K562 (cell line): ENCODE results near the gene SOX6. TPM values are rescaled to one million over a fixed set of nuclear protein-coding genes. Genes with fewer than 3 reads are reported as not detected.

Experiments used
- ATAC-seq: fragments of 200-7000 bp; cut with Tn5 transposase; 3 replicates; pipeline ENCODE4 v1.9.1; 2020; ENCODE audit warnings: moderate library complexity
- BruUV-seq: library from RNA; stranded (reverse); fragments of 400-500 nt; replicated peaks from 2 replicates; lab custom pipeline; 2021; lab: Mats Ljungman, UMichigan
- CTCF ChIA-PET: fragments of 300-600 bp; formaldehyde crosslinking; extraction: SDS; loops from one replicate; lab custom pipeline; 2021; ENCODE audit warnings: low intra/inter-chr PET ratio; lab: Yijun Ruan, JAX
- POLR2A ChIA-PET: fragments of 300-600, 350-650 bp; sonication (Branson Sonifier 250); formaldehyde crosslinking; extraction: SDS; loops from one replicate; lab custom pipeline; 2021; ENCODE audit warnings: antibody characterized with exemption, inconsistent platforms; lab: Yijun Ruan, JAX
- DNase-seq, 4 experiments: peaks; one replicate each; pipeline versions ENCODE4 v3.0.0 to v3.0.0-alpha.2; 2011 to 2018; ENCODE audit warnings: low spot score in 3 of 4, mixed read lengths in 3 of 4; ENCODE audit errors: extremely low read depth in 1 of 4
- FAIRE-seq: peaks from 2 replicates; lab custom pipeline; 2011; peaks lifted over from hg19 to GRCh38; lab: Jason Lieb, UNC
- H2AFZ ChIP-seq: 2 replicates; pipeline ENCODE4 v1.6.0; 2011; ENCODE audit warnings: low read depth, low read length, control low read depth, inconsistent platforms
- H3K27ac ChIP-seq: fragments of 200-600 bp; 3 replicates; pipeline ENCODE4 v1.8.0; 2011; ENCODE audit warnings: low read depth, mild to moderate bottlenecking, control low read depth, inconsistent platforms, low read length, moderate library complexity, mixed read lengths; ENCODE audit errors: extremely low read depth
- H3K27me3 ChIP-seq, 2 experiments: fragments of 300-600 bp in 1 of 2; 2 replicates in 1 of 2; 3 replicates in 1 of 2; pipeline versions ENCODE4 v1.6.0 to v1.8.0; 2011; ENCODE audit warnings: inconsistent platforms in 2 of 2, low read length in 2 of 2, mild to moderate bottlenecking in 1 of 2, mixed read lengths in 1 of 2, moderate library complexity in 1 of 2; ENCODE audit not compliant: control insufficient read depth in 2 of 2, insufficient read depth in 2 of 2
- H3K36me3 ChIP-seq: fragments of 300-600 bp; 3 replicates; pipeline ENCODE4 v1.8.0; 2011; ENCODE audit warnings: mild to moderate bottlenecking, low read length, inconsistent platforms; ENCODE audit not compliant: control insufficient read depth, insufficient read depth
- H3K4me1 ChIP-seq, 2 experiments: fragments of 200-600 bp in 1 of 2; replicated peaks in 1 of 2; 2 replicates in 1 of 2; 3 replicates in 1 of 2; pipeline versions ENCODE4 v1.5.1 to v1.8.0; 2011; ENCODE audit warnings: inconsistent platforms in 2 of 2, low read length in 2 of 2, mild to moderate bottlenecking in 1 of 2, mixed read lengths in 1 of 2, moderate library complexity in 1 of 2; ENCODE audit not compliant: control insufficient read depth in 2 of 2, insufficient read depth in 2 of 2
- H3K4me2 ChIP-seq: 2 replicates; pipeline ENCODE4 v1.6.1; 2011; ENCODE audit warnings: low read length, control low read depth, inconsistent platforms, mixed read lengths; ENCODE audit not compliant: insufficient read depth
- H3K4me3 ChIP-seq: fragments of 200-600 bp; sonication (generic), shearing (Covaris generic); 2 replicates; pipeline ENCODE4 v1.5.1; 2016; ENCODE audit warnings: control low read depth, inconsistent platforms
- H3K79me2 ChIP-seq: fragments of 200-600 bp; 3 replicates; pipeline ENCODE4 v1.8.0; 2011; ENCODE audit warnings: low read length, inconsistent platforms; ENCODE audit not compliant: control insufficient read depth, insufficient read depth
- H3K9ac ChIP-seq, 2 experiments: 2 replicates each; pipeline versions ENCODE4 v1.6.0 to v1.6.1; 2011; ENCODE audit warnings: low read depth in 2 of 2, low read length in 2 of 2, control low read depth in 1 of 2, inconsistent platforms in 1 of 2, mild to moderate bottlenecking in 1 of 2, mixed read lengths in 1 of 2; ENCODE audit not compliant: insufficient read depth in 1 of 2
- H3K9me1 ChIP-seq: one replicate; pipeline ENCODE4 v1.6.0; 2011; ENCODE audit warnings: inconsistent platforms, mild to moderate bottlenecking, low read length, moderate library complexity; ENCODE audit not compliant: control insufficient read depth, insufficient read depth
- H3K9me3 ChIP-seq: replicated peaks from 2 replicates; pipeline ENCODE4 v1.5.1; 2011; ENCODE audit warnings: low read depth, low read length, inconsistent platforms; ENCODE audit not compliant: control insufficient read depth, insufficient read depth
- H4K20me1 ChIP-seq: replicated peaks from 2 replicates; pipeline ENCODE4 v1.6.1; 2011; ENCODE audit warnings: low read length, inconsistent platforms, mixed read lengths; ENCODE audit not compliant: control insufficient read depth, insufficient read depth
- CBX3 ChIP-seq, 2 experiments: IDR thresholded peaks; 1 replicate in 1 of 2; 2 replicates in 1 of 2; pipeline ENCODE4 v1.6.1; 2012; ENCODE audit warnings: inconsistent platforms in 2 of 2, low read length in 2 of 2, borderline replicate concordance in 1 of 2, control low read depth in 1 of 2
- EHMT2 ChIP-seq: fragments of 450-650 bp; IDR thresholded peaks from 2 replicates; pipeline ENCODE4 v1.6.1; 2018; ENCODE audit warnings: antibody characterized with exemption
- MCM2 ChIP-seq: fragments of 450-650 bp; IDR thresholded peaks from 2 replicates; pipeline ENCODE4 v1.6.1; 2017; ENCODE audit warnings: low read depth, mild to moderate bottlenecking
- SPI1 ChIP-seq: IDR thresholded peaks from 2 replicates; pipeline ENCODE4 v1.6.1; 2011; ENCODE audit warnings: low read depth, low read length, control low read depth, borderline replicate concordance
- ZBED1 ChIP-seq: IDR thresholded peaks from 2 replicates; pipeline ENCODE4 v1.6.1; 2014
- ZEB2 ChIP-seq: fragments of 450-650 bp; IDR thresholded peaks from 2 replicates; pipeline ENCODE4 v1.6.1; 2016
- ZNF140 ChIP-seq: fragments of 250-450 bp; sonication (Bioruptor Pico); IDR thresholded peaks from 2 replicates; pipeline ENCODE4 v1.8.0; 2021; ENCODE audit warnings: moderate library complexity, mild to moderate bottlenecking, inconsistent platforms
- ZZZ3 ChIP-seq: fragments of 450-650 bp; IDR thresholded peaks from 2 replicates; pipeline ENCODE4 v1.6.1; 2016; ENCODE audit warnings: antibody characterized with exemption, mild to moderate bottlenecking, moderate library complexity
- WGBS: fragments of 100-300 bp; shearing (Covaris generic); methylation state at CpG from one replicate; pipeline ENCODE4 v1.1.6; 2016; ENCODE audit warnings: low coverage, mixed read lengths; ENCODE audit not compliant: insufficient coverage; ENCODE audit errors: missing lambda C conversion rate; 5-methylcytosine and 5-hydroxymethylcytosine counted together
- in situ Hi-C: fragments of 300-500 bp; cut with MboI; formaldehyde crosslinking; loops from 4 replicates; pipeline ENCODE4 v1.15.0; 2018; ENCODE audit warnings: inconsistent platforms, mixed read lengths
- intact Hi-C: fragments of 100-400 bp; cut with micrococcal nuclease; formaldehyde crosslinking; loops from 2 replicates; pipeline ENCODE4 v1.14.2; 2022
- polyA plus RNA-seq, 8 experiments: library from polyadenylated mRNA; depleted of rRNA in 4 of 8; stranded (reverse) in 5 of 8; unstranded in 3 of 8; fragments of >200 nt; fragmentation: Nextera tagmentation in 2 of 8; fragmentation: Illumina TruSeq in 1 of 8; extraction: Ambion mirVana in 2 of 8; extraction: Trizol in 1 of 8; gene quantifications; 2 replicates each; pipeline versions ENCODE4 v1.2.1 to v1.2.3, GENCODE V29; 2011 to 2014; ENCODE audit warnings: inconsistent platforms in 1 of 8, missing spikeins in 1 of 8
- total RNA-seq, 7 experiments: library from RNA; depleted of rRNA in 6 of 7; stranded (reverse); fragments of >200 nt in 6 of 7; fragmentation: Illumina TruSeq in 2 of 7; extraction: Trizol in 2 of 7; gene quantifications; 2 replicates each; pipeline versions ENCODE4 v1.2.1 to v1.2.3, GENCODE V29; 2011 to 2021; ENCODE audit warnings: low replicate concordance in 1 of 7
- TF ChIP-seq, protein P1 (sequence below): sonication (generic); IDR thresholded peaks from 2 replicates; pipeline ENCODE4 v1.6.1; 2016
- TF ChIP-seq, protein P2 (sequence below): sonication (generic); formaldehyde crosslinking; IDR thresholded peaks from 2 replicates; pipeline ENCODE4 v1.8.1; 2023; ENCODE audit warnings: missing genetic modification reagents, mild to moderate bottlenecking, borderline replicate concordance
- TF ChIP-seq, protein P3 (sequence below): fragments of 450-650 bp; IDR thresholded peaks from 2 replicates; pipeline ENCODE4 v1.6.1; 2016
- TF ChIP-seq, protein P4 (sequence below), 2 experiments: IDR thresholded peaks in 1 of 2; conservative IDR thresholded peaks in 1 of 2; 2 replicates each; pipeline ENCODE4 v1.6.1; 2016; ENCODE audit warnings: low read depth in 2 of 2, mild to moderate bottlenecking in 1 of 2, missing compliant biosample characterization in 1 of 2, missing genetic modification characterization in 1 of 2, moderate library complexity in 1 of 2

Gene SOX6
- total and polyA plus RNA-seq, 9 of the 15 experiments (the other 6 are each of a cell fraction or from before 2014, with no cell fraction given) = 0.89 to 8.7 (median 5.7) TPM

DNA sequence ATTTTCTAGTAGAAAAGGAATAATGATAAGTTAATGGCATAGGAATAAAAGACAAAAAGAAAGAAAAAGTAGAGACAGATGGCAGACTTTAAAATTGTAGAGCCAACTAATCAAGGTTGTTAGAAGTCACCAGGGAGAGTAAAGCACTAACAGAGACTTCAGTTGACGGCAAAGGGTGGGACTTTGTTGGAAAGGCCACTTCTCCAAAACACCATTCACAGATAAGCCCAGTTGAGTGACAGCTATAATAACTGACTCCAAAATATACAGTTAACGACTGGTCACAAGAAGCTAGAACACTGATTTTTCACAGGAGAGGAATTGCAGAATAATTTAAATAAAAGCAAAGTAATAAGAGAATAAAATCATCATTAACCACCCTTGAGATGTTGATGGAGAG lies 16.0 kb upstream of the SOX6 start:
- peak overlapping the region; percentile 3; the same call in 1 of the 2 replicates for H2AFZ ChIP-seq
- H3K79me2 ChIP-seq = peaks cover under 1% of the 10 kb centered on the region; the same call in 2 of the 3 replicates
- H3K36me3 ChIP-seq = peaks cover 3% of the 10 kb centered on the region; the same call in 1 of the 3 replicates
- DNase-seq (peak; percentile 10 to 69 (median 26)), ATAC-seq (peak; percentile 81), FAIRE-seq (no peak)
- POLR2A ChIA-PET = interaction anchor here (0.6 kb wide), 1 partner anchor 366 kb away, joined by 3 read pairs; the partner anchor contains the start of gene C11orf58
- no peaks in the 10 kb centered on the region for H3K27me3 ChIP-seq
- intact Hi-C loops (no loop called here), in situ Hi-C loops (no loop called here)
- no peak overlapping the region for H3K4me2 ChIP-seq
- CTCF ChIA-PET = no interaction called here
- H3K9me1 ChIP-seq = no peaks in the 10 kb centered on the region
- 3% methylated on average over 2 of the region's 2 CpGs for whole genome bisulfite sequencing
- H3K4me1 ChIP-seq = peaks cover 3 to 12% of the 10 kb centered on the region in 2 experiments; a peak in 4 of 5 replicates
- no TSS peak for BruUV-seq
- H3K9me3 ChIP-seq = peaks cover 5% of the 10 kb centered on the region; the same call in 1 of the 2 replicates
- H3K27ac ChIP-seq = no peak overlapping the region
- no peak overlapping the region for H3K9ac ChIP-seq
- no peak overlapping the region for H3K4me3 ChIP-seq
- no peaks in the 10 kb centered on the region for H4K20me1 ChIP-seq
- TF ChIP-seq, protein P1, sequence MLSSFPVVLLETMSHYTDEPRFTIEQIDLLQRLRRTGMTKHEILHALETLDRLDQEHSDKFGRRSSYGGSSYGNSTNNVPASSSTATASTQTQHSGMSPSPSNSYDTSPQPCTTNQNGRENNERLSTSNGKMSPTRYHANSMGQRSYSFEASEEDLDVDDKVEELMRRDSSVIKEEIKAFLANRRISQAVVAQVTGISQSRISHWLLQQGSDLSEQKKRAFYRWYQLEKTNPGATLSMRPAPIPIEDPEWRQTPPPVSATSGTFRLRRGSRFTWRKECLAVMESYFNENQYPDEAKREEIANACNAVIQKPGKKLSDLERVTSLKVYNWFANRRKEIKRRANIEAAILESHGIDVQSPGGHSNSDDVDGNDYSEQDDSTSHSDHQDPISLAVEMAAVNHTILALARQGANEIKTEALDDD = peak; percentile 82
- TF ChIP-seq, protein P2, sequence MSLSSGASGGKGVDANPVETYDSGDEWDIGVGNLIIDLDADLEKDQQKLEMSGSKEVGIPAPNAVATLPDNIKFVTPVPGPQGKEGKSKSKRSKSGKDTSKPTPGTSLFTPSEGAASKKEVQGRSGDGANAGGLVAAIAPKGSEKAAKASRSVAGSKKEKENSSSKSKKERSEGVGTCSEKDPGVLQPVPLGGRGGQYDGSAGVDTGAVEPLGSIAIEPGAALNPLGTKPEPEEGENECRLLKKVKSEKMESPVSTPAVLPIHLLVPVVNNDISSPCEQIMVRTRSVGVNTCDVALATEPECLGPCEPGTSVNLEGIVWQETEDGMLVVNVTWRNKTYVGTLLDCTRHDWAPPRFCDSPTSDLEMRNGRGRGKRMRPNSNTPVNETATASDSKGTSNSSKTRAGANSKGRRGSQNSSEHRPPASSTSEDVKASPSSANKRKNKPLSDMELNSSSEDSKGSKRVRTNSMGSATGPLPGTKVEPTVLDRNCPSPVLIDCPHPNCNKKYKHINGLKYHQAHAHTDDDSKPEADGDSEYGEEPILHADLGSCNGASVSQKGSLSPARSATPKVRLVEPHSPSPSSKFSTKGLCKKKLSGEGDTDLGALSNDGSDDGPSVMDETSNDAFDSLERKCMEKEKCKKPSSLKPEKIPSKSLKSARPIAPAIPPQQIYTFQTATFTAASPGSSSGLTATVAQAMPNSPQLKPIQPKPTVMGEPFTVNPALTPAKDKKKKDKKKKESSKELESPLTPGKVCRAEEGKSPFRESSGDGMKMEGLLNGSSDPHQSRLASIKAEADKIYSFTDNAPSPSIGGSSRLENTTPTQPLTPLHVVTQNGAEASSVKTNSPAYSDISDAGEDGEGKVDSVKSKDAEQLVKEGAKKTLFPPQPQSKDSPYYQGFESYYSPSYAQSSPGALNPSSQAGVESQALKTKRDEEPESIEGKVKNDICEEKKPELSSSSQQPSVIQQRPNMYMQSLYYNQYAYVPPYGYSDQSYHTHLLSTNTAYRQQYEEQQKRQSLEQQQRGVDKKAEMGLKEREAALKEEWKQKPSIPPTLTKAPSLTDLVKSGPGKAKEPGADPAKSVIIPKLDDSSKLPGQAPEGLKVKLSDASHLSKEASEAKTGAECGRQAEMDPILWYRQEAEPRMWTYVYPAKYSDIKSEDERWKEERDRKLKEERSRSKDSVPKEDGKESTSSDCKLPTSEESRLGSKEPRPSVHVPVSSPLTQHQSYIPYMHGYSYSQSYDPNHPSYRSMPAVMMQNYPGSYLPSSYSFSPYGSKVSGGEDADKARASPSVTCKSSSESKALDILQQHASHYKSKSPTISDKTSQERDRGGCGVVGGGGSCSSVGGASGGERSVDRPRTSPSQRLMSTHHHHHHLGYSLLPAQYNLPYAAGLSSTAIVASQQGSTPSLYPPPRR (CRISPR knock-in tag) = no peak
- TF ChIP-seq, protein P3, sequence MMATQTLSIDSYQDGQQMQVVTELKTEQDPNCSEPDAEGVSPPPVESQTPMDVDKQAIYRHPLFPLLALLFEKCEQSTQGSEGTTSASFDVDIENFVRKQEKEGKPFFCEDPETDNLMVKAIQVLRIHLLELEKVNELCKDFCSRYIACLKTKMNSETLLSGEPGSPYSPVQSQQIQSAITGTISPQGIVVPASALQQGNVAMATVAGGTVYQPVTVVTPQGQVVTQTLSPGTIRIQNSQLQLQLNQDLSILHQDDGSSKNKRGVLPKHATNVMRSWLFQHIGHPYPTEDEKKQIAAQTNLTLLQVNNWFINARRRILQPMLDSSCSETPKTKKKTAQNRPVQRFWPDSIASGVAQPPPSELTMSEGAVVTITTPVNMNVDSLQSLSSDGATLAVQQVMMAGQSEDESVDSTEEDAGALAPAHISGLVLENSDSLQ = peak; percentile 98
- TF ChIP-seq ZZZ3 = no peak
- TF ChIP-seq EHMT2 = peak; percentile 47; the same call in 1 of the 2 replicates
- TF ChIP-seq ZEB2 = no peak
- no peak for TF ChIP-seq MCM2
- no peak for TF ChIP-seq ZBED1
- TF ChIP-seq, protein P4, sequence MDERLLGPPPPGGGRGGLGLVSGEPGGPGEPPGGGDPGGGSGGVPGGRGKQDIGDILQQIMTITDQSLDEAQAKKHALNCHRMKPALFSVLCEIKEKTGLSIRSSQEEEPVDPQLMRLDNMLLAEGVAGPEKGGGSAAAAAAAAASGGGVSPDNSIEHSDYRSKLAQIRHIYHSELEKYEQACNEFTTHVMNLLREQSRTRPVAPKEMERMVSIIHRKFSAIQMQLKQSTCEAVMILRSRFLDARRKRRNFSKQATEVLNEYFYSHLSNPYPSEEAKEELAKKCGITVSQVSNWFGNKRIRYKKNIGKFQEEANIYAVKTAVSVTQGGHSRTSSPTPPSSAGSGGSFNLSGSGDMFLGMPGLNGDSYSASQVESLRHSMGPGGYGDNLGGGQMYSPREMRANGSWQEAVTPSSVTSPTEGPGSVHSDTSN (CRISPR knock-in tag; IDR thresholded peaks at IDR 0.05; ENCODE audit: low read depth) = no peak; the same call in 1 of the 2 replicates
- TF ChIP-seq, protein P4 (tag; conservative IDR thresholded peaks at IDR 0.05; ENCODE audit: low read depth) = peak; percentile 90
- 0 out of 3 replicates have a peak, but pooled peaks of 1 of the 2 experiments have one; percentile 21 for TF ChIP-seq CBX3 (IDR thresholded peaks at IDR 0.05; ENCODE audit: borderline replicate concordance in 1 of 2, low read length in 2 of 2)
- TF ChIP-seq ZNF140 = no peak
- TF ChIP-seq SPI1 = peak; percentile 80
